GM21737 (cell line): ENCODE measurements around the gene CLIP4.
"Not testable (repeated sequence)": the region's sequence is repeated elsewhere in the genome, so short reads cannot be mapped to it uniquely, and the experiment has no call there.

ENCODE experiments used
- ATAC-seq: cut with Tn5 transposase; IDR thresholded peaks from one replicate; pipeline ENCODE4 v1.9.1; 2021; ENCODE audit warnings: mild to moderate bottlenecking, moderate library complexity; ENCODE audit not compliant: unreplicated experiment

The CLIP4 gene, protein sequence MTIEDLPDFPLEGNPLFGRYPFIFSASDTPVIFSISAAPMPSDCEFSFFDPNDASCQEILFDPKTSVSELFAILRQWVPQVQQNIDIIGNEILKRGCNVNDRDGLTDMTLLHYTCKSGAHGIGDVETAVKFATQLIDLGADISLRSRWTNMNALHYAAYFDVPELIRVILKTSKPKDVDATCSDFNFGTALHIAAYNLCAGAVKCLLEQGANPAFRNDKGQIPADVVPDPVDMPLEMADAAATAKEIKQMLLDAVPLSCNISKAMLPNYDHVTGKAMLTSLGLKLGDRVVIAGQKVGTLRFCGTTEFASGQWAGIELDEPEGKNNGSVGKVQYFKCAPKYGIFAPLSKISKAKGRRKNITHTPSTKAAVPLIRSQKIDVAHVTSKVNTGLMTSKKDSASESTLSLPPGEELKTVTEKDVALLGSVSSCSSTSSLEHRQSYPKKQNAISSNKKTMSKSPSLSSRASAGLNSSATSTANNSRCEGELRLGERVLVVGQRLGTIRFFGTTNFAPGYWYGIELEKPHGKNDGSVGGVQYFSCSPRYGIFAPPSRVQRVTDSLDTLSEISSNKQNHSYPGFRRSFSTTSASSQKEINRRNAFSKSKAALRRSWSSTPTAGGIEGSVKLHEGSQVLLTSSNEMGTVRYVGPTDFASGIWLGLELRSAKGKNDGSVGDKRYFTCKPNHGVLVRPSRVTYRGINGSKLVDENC

DNA sequence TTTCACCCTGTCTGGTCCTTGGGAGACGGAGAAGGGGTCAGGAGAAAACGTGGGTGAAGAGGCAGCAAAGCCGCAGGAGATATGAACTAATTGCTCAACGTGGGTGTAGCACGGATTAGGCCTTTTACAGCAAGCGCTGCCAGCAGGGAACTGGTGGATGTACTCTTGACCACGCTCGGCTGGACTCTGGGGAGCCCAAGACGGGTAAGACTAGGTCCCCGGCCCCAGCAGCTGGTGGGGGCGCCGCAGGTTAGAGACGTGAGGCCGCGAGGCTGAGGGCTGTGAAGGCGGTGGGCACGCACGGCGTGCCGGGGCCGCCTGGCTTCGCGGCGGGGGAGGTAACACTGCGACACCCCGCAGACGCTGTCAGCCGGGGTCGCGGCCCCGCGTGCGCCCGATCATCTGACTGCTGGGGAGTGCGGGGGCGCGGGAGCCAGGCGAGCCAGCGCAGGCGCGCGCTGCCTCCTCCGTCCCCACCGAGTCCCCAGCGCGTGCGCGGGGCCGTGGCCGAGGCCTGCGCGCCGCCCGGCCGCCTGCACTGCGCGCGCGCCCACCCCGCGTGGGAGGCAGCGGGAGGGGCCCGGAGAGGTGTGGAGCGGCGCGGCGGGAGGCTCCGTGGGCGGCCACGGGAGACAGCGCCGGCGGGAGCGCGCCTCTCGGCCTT is at the start of gene CLIP4:
Gene CLIP4 (plus strand): TSS at position 470 of the 664 bp plus-strand sequence. CDS start 5,974 bp downstream, outside the sequence.
- peak; percentile 42 for ATAC-seq

DNA sequence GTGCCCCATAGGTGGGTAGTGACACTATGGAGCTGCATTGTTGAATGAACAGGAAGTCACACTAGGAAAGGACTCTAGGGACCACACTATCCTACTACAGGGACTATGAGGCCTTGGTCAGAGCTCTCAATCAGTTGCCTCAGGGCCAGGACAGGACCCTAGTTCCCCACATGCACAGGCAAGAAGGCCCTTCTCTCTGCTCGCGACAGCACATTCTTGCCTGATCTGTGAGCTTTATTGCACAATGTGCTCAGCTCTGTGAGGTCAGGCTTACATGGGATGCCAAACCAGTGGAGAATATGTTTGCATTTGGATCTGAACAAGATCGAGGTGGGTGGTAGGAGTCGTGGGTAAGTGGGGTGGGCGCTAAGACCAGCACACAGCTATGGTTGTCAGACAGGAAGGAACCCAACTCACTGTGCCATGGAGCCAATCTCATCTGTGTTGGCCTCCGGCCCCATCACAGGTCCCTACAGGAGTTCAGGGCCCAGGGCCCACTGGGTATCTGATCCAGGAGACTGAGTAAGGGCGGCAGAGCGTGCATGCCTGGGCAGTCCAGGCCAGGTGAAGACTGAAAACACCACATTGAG is 48.8 kb upstream of the CLIP4 start:
- ATAC-seq = no peak

DNA sequence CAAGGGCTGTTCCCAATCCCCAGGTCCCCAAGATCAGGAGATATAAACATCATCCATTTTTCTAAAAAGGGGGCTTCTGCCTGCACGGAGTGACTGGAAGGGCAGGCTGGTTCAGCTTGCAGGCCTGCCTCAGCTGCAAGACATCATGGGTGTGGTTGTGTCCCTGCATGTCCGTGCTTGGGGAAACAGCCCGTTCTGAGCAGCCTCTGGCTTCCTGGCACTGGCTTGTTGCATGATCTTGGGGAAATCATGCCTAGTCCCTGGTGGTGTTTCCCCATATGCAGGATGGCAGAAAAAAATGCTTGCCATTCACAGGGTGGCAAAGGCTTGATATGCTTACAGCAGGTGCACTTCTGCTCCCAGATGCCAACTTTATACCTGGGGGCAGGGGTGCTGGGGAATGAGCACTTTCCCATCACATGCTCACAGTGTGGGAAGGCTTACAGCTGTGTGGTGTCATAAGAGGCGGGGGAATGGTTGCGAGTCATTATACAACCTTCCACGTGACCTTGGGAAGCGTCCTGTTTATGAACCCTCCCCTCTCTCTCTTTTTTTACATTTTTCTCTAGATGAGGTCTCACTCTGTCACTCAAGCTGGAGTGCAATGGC is 48.1 kb upstream of the CLIP4 start:
- ATAC-seq = no peak

DNA sequence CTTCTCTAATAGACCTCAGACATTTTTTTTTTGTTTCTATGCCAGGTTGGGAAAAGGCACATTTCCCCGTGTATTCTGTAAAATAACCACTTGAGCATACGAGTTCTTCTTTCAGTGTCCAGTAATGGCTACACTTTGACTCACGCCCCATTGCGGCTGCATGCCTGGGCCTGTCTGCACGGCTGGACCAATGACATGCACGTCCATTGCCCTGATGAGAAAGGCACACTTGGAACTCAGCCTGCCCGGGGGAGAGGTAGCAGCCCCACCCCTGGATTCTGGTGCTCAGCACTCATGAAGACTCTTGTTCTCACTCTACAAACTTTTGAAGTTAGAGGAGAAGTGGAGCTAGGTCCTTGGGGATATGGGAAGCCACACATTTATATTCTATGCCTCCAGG is 46.7 kb upstream of the CLIP4 start:
- ATAC-seq = no peak

DNA sequence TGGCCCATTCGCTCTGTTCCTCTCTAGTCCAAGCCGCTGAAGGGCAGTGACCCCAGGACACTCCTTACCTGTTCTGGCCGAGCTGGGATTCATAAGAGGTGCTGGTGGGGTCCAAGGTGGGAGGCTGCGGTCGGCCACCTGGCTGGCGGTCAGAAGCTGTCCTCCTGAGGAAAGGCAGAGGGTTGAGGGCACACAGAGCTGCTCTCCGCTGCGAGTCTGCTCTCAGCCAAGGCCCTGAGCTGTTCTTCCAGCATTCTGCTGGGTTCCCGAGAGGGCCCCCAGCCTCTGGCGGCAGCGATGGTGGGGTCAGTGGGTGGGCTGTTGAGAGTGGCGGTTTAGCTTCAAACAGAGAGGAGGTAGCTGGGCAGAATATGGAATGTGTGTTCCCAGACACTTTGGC is 44.7 kb upstream of the CLIP4 start:
- no peak for ATAC-seq

DNA sequence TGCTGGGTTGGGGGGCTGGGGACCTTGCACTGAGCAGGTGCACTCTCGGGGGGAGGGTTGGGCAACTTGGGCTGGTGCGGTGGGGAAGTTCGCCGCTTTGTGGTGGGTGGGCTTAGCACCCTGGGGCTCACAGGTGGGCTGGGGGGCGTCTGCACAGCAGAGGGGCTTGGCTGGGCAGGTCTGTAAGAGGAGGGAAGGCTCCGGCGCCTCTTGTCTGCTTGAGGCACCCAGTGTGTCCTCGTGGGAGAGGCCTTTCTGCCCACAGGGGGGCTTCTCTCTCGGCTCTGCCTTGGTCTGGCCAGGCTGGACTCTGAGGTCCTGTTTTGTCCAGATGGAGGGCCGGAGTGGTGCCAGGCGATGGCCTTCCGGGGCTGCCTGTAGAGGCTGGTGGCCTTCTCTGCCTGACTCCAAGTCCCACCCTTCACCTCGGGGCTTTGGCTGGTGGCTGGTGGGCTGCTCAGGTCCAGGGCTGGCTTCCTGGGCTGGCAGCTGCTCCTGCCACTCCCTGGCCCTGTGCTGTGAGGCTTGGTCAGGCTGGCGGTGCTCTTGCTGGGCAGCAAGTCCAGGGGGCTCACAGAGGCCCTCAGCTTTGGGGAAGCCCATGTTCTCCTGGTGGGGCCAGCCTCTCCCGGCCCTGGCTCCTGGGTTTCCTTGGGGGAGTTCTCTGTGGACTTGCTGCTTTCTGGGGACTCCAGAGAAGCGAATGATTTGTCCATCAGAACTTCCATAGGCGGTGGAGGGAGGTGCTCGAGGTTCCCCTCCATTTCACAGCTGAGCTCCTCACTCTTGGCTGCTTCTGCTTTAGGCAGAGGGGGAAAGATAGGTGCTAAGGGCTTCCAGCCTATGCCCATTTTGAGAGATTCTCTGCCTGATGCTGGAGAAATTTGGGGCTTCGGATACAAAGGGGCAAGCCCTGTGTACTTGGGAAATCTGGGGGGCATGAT is 43.9 kb upstream of the CLIP4 start:
- ATAC-seq = no peak

DNA sequence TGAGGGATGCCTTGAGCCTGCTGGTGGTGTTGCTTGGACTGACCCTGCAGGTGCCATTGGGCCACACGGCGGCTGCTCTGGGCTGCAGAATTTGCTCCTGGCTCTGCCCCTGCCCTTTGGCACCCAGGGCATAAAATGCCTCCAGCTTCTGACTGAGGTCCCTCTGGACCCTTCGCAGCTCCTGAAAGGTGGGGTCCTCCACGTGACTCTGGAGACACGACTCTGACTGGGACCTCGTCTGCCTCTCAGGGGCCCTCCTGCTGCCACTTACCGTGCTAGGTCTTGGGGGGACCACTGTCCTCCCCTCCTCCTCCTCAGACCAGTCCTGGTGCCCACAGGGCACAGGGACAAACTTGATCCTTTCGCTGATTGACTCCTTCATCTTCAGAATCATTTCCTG is 43.0 kb upstream of the CLIP4 start:
- ATAC-seq = no peak

DNA sequence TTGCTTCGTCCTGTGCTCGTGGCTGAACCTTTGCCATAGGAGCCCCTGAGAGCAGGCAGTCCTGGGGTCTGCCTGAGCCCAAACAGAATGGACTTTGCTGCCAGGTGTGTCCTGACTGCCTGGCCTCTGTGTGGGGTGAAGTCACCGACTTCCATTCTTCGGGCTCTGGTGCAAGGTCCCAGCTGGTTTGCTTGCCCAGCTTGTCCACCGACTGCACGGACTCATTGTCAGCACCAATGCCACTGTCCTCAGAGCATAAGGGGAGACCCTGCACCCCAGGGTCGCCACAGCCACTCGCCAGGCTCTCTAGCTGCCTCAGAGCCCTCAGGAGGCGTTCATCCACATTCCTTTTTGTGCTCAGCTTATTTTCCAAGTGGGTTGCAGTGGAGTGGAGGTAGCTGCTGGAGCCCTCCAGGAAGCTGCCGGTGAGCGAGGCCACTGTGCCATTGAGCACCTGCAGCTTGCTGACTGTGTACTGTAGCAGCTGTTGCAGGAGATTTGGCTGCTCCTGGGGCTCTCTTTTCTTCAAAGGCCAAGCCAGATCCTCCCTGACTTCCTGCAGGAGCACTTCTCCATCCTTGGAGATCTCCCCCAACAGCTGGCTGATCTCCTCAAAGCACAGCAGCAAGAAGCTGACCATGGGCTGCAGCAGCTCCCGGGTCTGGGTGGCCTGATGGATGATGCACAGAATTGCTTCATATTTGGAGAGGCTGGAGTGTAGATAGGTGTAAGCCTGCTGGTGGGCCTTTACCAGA is 42.1 kb upstream of the CLIP4 start:
- ATAC-seq = no peak

DNA sequence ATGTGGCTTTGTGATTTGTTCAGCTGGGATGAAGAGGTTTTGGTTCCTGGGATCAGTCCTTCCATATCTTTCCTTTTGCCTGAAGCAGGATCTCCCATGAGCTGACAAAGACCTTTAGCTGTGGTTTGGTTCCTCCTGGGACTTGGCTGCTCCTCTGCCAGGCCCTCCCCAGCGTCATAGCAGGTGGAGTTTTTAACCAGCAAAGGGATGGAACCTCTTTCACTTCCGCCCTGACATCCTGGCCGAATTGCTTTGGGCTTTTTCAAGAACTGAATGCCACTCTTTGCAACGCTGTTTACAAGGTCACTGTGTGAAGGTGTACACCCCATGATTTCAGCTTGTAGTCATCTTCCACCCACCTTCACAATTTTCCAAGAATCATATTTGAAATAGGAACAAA is 41.3 kb upstream of the CLIP4 start:
- no peak for ATAC-seq

DNA sequence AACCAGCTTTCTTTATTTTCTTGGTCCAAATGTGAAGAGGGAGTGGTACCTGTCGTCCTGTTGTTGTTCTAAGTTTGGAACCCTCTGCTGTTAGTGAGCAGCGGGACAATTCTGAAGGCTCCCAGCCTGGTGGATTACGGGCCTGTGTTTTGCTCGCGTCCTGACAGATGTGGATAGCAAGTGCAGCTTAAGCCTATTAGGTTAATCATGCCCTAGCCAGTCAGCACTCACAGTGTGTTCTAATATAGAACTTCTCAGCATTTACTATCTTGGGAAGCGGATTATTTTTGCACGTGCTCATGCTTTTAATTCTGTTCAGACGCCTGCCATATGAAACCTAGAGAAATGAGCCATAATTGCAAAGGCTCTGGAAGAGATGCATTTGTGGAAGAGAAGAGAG is 40.8 kb upstream of the CLIP4 start, which contains the start of gene PCARE:
Gene PCARE (minus strand): TSS at position 113 of the 400 bp plus-strand sequence. CDS start 262 bp downstream, outside the sequence.
- no peak for ATAC-seq

DNA sequence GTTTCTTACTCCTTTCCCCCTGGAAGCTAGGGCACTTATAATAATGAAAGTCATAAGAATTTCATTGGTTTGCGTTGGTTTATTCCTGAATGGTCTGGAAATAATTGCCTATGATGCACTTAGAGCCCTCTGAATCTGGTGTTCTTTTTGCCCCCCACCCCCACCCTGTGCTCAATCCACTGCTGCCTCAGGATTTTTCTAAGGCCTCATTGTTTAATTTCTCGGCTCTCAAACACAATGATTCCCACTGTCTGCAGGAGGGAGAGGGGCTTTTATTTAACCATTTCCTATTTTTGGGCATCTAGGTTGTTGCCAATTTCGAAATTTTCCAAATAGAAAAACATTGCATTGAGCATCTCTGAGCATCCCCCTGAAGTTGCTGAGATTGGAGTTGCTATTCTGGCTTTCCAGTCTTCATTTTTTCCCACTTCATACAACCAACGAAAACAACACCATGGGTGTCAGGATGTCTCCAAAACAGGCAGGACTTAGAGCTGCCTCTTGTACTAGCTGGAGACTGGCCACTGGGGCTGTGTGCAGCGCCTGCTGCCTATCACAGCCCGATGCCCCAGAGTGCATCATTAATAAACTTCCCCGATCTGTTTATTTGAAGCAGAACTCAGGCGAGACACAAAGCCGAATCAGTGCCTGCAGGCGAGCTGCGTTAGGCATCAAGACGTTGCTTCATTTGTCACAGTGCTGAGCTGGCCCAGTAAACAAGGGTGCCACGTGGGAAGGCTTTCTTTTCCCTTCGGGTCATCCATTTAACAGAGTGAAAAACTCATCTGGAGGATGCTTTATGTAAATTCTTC is 39.1 kb upstream of the CLIP4 start:
- no peak for ATAC-seq

DNA sequence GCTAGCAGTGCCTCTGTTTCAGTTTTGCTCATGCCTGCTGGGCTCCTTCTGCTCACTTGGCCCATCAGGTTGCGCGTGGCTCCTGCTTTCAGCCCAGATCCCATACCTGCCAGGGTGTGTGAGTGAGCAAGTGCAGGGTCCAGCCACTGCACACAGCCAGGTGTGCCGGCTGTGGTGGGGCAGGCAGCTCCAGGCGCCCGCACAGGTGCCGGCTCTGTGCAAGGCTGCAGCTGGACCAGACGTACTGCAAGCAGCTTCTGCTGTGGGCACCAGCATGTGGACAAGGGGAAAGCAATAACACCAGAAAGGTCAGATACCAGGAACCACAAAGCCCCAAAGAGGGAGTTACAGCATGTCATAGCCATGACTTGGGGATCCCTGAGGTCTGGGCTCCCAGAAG is 35.3 kb upstream of the CLIP4 start:
- no peak for ATAC-seq

DNA sequence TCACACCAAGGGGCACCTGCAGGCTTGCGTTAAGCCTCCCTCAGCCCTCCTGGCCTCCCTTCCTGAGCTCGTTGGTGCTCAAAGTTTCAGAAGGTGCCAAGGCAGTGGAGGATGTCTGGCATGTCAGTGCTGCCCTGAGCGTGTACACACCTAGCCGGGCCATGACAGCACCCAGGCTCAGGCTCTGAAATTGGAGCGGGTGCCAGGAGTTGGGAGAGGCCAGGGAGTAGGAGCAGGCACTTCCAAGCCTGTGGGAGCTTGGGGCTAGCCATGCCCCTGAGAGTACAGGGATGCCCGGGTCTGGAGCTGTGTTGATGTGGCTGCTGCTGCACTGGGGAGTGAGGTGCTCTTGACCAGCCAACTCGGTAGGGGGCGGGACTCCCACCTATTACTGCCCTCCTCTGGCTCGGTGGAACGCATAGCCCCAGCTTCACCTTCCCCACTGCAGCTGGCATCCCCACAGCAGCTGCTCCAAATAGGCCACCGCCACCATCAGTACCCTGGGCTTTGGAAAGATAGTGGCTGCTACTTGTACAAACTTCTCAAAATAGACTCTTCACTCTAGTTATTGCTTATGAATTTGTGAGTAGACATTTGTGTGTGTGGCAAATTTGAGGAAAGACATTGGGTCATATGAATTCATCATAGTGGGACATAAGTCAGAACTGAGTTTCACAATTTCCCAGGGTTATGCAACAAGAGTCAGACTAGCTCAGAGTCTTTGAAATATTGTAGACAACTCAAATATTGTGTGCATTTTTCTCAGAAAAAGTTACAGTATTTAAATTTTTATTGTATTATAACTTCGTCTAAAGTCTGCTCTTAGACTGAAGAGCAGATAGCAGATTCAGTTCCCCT is 34.1 kb upstream of the CLIP4 start:
- ATAC-seq = no peak

DNA sequence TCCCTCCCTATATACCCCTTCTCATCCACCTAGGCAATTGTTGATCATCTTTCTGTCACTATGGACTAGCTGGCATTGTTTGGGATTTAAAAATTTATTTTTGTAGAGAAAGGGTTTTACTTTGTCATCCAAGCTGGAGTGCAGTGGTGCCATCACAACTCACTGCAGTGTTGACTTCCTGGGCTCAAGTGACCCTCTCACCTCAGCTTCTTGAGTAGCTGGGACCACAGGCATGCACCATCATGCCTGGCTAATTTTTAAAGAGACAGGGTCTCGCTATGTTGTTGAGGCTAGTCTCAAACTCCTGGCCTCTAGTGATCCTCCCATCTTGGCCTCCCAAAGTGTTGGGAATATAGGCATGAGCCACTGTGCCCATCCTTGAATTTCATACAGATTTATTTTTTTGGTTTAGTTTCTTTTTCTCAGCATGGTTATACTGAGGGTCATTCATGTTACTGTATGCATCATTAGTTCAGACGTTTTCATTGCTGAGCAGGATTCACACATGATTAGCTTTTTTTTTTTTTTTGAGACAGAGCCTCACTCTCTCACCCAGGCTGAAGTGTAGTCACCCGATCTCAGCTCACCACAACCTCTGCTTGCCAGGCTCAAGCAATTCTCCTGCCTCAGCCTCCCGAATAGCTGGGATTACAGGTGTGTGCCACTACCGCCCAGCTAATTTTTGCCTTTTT is 32.3 kb upstream of the CLIP4 start:
- ATAC-seq = peak; percentile 58

DNA sequence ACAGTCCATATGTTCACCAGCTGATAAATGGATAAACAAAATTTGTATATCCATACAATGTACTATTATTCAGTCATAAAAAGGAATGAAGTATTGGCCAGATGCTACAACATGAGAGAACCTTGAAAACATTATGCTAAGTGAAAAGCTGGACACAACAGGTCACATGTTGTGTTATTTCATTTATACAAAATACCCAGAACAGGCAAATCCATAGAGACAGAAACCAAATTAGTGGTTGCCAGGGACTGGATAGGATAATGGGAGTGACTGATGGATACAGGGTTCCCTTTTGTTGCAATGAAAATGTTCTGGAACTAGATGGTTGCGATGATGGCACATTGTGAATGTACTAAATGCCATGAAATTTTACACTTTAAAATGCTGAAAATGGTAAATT is 30.7 kb upstream of the CLIP4 start:
- no peak for ATAC-seq

DNA sequence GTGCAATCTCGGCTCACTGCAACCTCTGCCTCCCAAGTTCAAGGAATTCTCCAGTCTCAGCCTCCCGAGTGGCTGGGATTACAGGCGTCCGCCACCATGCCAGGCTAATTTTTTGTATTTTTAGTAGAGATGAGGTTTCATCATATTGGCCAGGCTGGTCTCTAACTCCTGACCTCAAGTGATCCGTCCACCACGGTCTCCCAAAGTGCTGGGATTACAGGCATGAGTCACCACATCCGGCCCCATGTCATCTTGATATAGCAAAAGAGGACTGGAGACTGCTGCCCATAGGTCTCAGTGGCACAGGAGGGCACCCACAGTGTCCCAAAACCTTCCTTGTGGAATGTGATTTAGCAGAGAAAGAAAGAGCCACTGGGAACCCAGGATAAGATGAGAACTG is 24.9 kb upstream of the CLIP4 start:
- ATAC-seq = not testable (repeated sequence)

DNA sequence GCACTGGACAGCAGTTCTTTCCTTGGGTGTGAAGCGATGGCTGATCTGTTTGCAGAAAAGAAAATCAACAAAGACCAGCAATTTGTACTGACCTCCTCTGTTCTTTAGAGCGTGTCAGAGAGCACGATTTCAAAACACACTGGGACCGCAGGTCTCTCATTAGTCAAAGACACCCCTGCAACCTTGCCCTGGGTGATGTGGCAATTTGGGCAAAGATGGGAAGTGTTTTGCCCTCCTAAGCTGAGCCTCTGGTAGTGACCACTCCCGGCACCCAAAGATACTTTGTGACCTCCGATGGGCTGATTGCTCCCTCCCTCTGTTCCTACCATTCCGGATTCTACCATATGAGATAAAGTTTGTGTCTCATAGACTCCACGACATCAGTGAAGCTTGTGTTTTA is 18.2 kb upstream of the CLIP4 start:
- ATAC-seq = no peak
